HUES48 (cell line): ENCODE measurements around the gene TBCCD1.
"Not testable (repeated sequence)": the region's sequence is repeated elsewhere in the genome, so short reads cannot be mapped to it uniquely, and the experiment has no call there.

Experiments
- H3K27ac ChIP-seq: one replicate; pipeline ENCODE4 v1.7.0; 2013; ENCODE audit warnings: low read depth, low read length, inconsistent platforms
- H3K27me3 ChIP-seq: 2 replicates; pipeline ENCODE4 v1.6.1; 2013; ENCODE audit warnings: mild to moderate bottlenecking, low read length; ENCODE audit not compliant: control insufficient read depth, insufficient read depth
- H3K36me3 ChIP-seq: 2 replicates; pipeline ENCODE4 v1.6.1; 2013; ENCODE audit warnings: low read length; ENCODE audit not compliant: control insufficient read depth, insufficient read depth
- H3K4me1 ChIP-seq: 2 replicates; pipeline ENCODE4 v1.6.1; 2013; ENCODE audit warnings: mild to moderate bottlenecking, low read length; ENCODE audit not compliant: control insufficient read depth, insufficient read depth
- H3K4me3 ChIP-seq: 2 replicates; pipeline ENCODE4 v1.5.1; 2013; ENCODE audit warnings: mild to moderate bottlenecking, low read depth, low read length
- H3K9ac ChIP-seq: 2 replicates; pipeline ENCODE4 v1.6.1; 2013; ENCODE audit warnings: mild to moderate bottlenecking, low read depth, low read length, moderate library complexity
- H3K9me3 ChIP-seq: 2 replicates; pipeline ENCODE4 v1.6.1; 2013; ENCODE audit warnings: low read length; ENCODE audit not compliant: control insufficient read depth, insufficient read depth

The TBCCD1 gene

GRCh38 chr3:186544281-186544680 is 22.9 kb downstream of the TBCCD1 start, which contains the start of gene CRYGS:
Gene CRYGS, minus strand, starts transcription at chr3:186544380. Its CDS starts 54 bp downstream, at chr3:186544326.
- H3K27ac ChIP-seq = no peak within 1 kb of the TSS
- H3K9ac ChIP-seq = no peak within 1 kb of the TSS
- H3K4me1 ChIP-seq = no peaks in the 10 kb centered on the region
- no peaks in the 10 kb centered on the region for H3K9me3 ChIP-seq
- no peaks in the 10 kb centered on the region for H3K27me3 ChIP-seq
- H3K4me3 ChIP-seq = no peak within 1 kb of the TSS
- H3K36me3 ChIP-seq = peaks cover 1% of the 10 kb centered on the region

GRCh38 chr3:186540835-186541226 is 26.3 kb downstream of the TBCCD1 start:
- Histone ChIP-seq H3K9me3 (no peaks in the 10 kb centered on the region), H3K4me1 (no peaks in the 10 kb centered on the region), H3K36me3 (no peaks in the 10 kb centered on the region), H3K9ac (no peak overlapping the region), H3K27ac (no peak overlapping the region), H3K4me3 (no peak overlapping the region), H3K27me3 (no peaks in the 10 kb centered on the region)

GRCh38 chr3:186540221-186540834 is 26.8 kb downstream of the TBCCD1 start:
- no peak overlapping the region for H3K9ac ChIP-seq
- H3K4me1 ChIP-seq = no peaks in the 10 kb centered on the region

DNA sequence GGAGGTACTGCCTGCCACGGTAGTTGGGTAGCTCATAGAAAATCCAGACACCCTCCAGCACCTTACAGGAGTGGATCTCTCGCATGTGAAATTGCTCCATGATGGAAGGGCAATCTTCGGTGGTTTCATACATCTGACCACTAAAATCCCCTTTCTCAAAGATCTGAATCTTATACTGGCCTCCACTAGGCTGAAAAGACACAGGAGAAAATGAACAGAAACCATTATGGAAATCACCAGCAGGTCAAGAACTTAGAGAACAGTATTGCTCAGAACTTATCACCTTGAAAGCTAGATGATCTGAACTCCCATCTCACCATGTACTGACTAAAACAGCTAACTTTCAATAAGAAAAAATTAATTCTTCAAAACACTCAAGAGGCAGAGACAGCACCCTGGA is 28.4 kb downstream of the TBCCD1 start:
- Histone ChIP-seq H3K27me3 (no peaks in the 10 kb centered on the region), H3K27ac (no peak overlapping the region), H3K9ac (no peak overlapping the region), H3K9me3 (no peaks in the 10 kb centered on the region), H3K36me3 (no peaks in the 10 kb centered on the region), H3K4me1 (no peaks in the 10 kb centered on the region), H3K4me3 (no peak overlapping the region)

More at GRCh38 chr3:186540221-186540834, 26.8 kb downstream of the TBCCD1 start:
- no peaks in the 10 kb centered on the region for H3K9me3 ChIP-seq
- no peak overlapping the region for H3K27ac ChIP-seq
- H3K36me3 ChIP-seq = no peaks in the 10 kb centered on the region
- H3K27me3 ChIP-seq = no peaks in the 10 kb centered on the region
- H3K4me3 ChIP-seq = no peak overlapping the region

- no peak overlapping the region for H3K9ac ChIP-seq
- no peaks in the 10 kb centered on the region; the same call in 1 of the 2 replicates for H3K4me1 ChIP-seq
- H3K27ac ChIP-seq = no peak overlapping the region
Observed at GRCh38 chr3:186536883-186537844, 30.0 kb downstream of the TBCCD1 start.

GRCh38 chr3:186534113-186534669 is 32.9 kb downstream of the TBCCD1 start:
- no peaks in the 10 kb centered on the region for H3K27me3 ChIP-seq
- no peak overlapping the region for H3K9ac ChIP-seq
- H3K4me3 ChIP-seq = no peak overlapping the region
- no peaks in the 10 kb centered on the region for H3K9me3 ChIP-seq
- no peak overlapping the region for H3K27ac ChIP-seq
- H3K36me3 ChIP-seq = no peaks in the 10 kb centered on the region
- H3K4me1 ChIP-seq = peaks cover 7% of the 10 kb centered on the region

More at GRCh38 chr3:186536883-186537844, 30.0 kb downstream of the TBCCD1 start:
- Histone ChIP-seq H3K36me3 (no peaks in the 10 kb centered on the region), H3K27me3 (no peaks in the 10 kb centered on the region), H3K9me3 (no peaks in the 10 kb centered on the region), H3K4me3 (no peak overlapping the region)

DNA sequence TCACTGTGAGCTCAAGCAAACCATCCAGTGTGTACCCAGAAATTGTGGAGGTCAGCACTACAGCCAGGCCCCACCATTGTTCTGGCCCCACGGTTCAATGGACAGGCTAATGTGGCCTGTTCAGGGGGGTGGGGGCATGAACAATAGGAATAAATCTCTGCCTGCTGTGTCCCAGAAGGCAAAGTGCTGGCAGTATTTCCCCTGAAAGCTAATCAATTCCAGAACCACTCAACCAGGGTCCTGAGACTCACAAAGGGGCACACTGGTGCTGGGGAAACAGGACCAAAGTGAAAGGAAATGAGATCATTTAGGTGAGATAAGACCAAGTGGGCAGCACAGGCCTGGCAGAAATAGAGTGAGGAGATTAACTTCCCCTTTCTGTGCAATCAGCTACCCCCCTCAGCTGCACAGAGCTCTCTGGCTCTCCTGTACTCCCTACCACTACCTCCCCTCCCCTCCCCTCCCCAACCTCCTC is 34.5 kb downstream of the TBCCD1 start:
- H3K36me3 ChIP-seq = no peaks in the 10 kb centered on the region
- H3K27me3 ChIP-seq = no peaks in the 10 kb centered on the region
- peaks cover 7% of the 10 kb centered on the region for H3K4me1 ChIP-seq

DNA sequence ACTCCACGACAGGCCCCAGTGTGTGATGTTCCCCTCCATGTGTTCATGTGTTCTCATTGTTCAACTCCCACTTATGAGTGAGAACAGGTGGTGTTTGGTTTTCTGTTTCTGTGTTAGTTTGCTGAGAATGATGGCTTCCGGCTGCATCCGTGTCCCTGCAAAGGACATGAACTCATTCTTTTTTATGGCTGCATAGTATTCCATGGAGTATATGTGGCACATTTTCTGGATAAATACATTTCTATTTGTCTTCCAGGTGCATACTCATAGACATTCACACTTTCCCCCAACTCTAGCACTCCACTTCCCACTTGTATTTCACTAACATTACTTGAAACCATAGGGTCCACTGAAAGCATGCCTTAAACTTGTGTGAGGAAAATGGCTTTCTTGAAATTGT is 35.4 kb downstream of the TBCCD1 start:
- H3K9ac ChIP-seq, H3K4me3 ChIP-seq, H3K4me1 ChIP-seq, H3K27me3 ChIP-seq, H3K27ac ChIP-seq, H3K36me3 ChIP-seq, H3K9me3 ChIP-seq: not testable (repeated sequence)

More for the DNA sequence above, 34.5 kb downstream of the TBCCD1 start:
- H3K9me3 ChIP-seq = no peaks in the 10 kb centered on the region
- no peak overlapping the region for H3K9ac ChIP-seq
- H3K4me3 ChIP-seq = no peak overlapping the region
- peak overlapping the region; percentile 35 for H3K27ac ChIP-seq

DNA sequence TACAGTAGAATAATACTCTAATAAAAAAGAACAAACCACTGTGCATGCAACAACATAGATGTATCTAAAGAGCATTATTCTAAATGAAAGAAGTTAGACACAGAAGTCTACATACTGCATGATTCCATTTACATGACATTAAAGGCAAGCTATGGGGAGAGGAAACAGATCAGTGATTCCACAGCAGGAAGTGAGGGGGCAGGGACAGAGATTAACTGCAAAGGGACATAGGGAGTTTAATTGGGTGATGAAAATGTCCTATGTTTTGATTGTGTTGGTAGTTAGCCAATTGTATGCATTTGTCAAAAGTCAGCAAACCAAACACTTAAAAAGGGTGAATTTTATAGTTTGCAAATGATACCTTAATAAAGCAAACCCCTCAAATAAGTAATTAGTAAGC is 36.7 kb downstream of the TBCCD1 start:
- no peaks in the 10 kb centered on the region for H3K27me3 ChIP-seq
- no peaks in the 10 kb centered on the region for H3K9me3 ChIP-seq
- H3K4me3 ChIP-seq = no peak overlapping the region
- no peak overlapping the region for H3K9ac ChIP-seq
- no peak overlapping the region for H3K27ac ChIP-seq
- peaks cover 7% of the 10 kb centered on the region for H3K4me1 ChIP-seq
- H3K36me3 ChIP-seq = no peaks in the 10 kb centered on the region

DNA sequence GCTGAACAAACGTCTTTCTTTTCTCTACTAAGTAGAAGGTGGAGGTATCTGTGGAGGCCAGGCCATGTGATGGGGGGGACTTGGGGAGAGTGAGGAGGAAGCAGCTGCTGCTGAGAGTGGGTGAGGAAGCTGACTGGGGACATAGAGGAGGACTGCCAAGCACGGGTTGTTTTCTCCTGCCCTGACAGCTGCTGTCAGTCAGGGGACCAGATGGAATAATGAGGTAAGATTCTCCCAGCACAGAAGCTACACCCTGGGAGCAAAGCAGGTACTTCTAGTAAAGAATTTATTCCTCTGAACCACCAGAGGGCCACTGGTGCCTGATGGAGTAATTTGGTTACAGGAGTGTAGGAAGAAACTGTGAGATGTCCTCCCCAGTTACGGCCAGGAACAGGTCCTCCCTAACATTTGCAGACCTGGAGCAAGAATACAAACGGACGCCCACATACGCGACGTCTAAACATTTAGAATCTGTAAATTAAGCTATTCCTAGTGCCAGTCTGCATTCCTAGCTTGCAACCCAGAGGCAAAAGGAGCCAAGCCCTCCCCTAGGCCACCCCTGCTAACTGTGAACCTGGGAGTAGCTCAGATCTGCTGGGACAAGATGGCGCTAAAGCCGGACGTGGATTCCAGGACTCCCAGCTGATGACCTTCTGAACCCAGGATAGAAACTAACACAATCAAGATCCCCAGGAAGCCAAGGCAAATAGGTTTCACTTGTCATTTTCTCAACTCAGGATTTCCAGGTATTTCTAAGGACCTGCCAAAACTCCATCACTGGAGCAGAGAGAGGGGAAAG is 37.7 kb downstream of the TBCCD1 start:
- H3K27ac ChIP-seq = no peak overlapping the region
- H3K4me3 ChIP-seq = no peak overlapping the region
- H3K9me3 ChIP-seq = no peaks in the 10 kb centered on the region
- no peaks in the 10 kb centered on the region for H3K27me3 ChIP-seq
- no peaks in the 10 kb centered on the region for H3K36me3 ChIP-seq
- no peak overlapping the region for H3K9ac ChIP-seq
- peaks cover 7% of the 10 kb centered on the region for H3K4me1 ChIP-seq
